WI38 (cell line): Measurements from ENCODE around the gene NAB2.
"Not testable (repeated sequence)": the region's sequence is repeated elsewhere in the genome, so short reads cannot be mapped to it uniquely, and the experiment has no call there.

ENCODE experiments used
- H3K4me3 ChIP-seq: 2 replicates; pipeline ENCODE4 v1.5.1; 2011; ENCODE audit warnings: low read depth, mild to moderate bottlenecking, control low read depth, low read length
- TF ChIP-seq, protein P1 (sequence below): IDR thresholded peaks from 2 replicates; pipeline ENCODE4 v1.5.1; 2012; ENCODE audit warnings: low read depth, mild to moderate bottlenecking, control low read depth, low read length

NAB2 gene

DNA sequence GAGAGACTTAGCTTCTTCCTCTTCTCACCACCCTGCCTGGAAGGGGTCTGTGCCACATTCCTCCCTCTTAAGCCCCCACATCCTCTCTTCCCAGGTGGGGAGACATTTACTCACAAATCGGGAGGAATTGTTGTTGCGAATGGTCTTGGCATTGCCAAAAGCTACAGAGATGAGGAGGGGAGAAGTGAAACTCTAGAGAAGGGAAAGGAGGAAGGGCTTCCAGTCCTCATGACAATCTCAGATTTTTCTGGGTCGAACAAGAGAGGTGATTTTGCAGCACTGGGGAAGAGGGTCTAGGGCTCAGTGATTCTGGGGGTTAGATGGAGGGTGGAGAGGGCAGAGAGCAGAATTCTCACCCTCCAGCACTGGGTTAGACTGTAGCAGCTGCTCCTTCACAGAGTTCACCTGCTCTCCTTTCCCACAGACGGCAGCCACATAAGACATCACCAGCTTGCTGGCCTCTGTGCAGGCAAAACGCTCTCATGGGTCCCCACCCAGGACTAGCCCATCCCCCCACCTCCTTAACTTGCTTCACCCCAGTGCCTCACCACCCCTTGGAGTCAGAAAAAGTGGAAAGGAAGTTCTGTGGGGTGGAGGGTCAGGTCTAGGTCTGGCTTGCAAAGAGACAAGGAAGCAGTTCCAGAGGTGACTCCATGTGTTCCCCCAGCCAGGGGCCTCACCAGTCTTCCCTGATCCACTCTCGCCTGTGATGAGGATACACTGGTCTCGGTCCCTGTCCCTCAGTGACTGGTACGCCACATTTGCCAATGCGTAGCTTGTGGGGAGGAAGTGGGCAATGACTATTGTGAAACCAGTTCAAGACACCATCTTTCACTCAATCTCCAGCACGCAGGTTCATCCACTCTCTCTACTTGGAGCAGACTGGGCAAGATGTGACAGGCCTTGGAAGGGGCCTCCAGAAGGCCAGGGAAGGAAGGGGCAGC is 41.7 kb upstream of the NAB2 start:
- TF ChIP-seq, protein P1, sequence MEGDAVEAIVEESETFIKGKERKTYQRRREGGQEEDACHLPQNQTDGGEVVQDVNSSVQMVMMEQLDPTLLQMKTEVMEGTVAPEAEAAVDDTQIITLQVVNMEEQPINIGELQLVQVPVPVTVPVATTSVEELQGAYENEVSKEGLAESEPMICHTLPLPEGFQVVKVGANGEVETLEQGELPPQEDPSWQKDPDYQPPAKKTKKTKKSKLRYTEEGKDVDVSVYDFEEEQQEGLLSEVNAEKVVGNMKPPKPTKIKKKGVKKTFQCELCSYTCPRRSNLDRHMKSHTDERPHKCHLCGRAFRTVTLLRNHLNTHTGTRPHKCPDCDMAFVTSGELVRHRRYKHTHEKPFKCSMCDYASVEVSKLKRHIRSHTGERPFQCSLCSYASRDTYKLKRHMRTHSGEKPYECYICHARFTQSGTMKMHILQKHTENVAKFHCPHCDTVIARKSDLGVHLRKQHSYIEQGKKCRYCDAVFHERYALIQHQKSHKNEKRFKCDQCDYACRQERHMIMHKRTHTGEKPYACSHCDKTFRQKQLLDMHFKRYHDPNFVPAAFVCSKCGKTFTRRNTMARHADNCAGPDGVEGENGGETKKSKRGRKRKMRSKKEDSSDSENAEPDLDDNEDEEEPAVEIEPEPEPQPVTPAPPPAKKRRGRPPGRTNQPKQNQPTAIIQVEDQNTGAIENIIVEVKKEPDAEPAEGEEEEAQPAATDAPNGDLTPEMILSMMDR: no peak
- no peak overlapping the region for H3K4me3 ChIP-seq

DNA sequence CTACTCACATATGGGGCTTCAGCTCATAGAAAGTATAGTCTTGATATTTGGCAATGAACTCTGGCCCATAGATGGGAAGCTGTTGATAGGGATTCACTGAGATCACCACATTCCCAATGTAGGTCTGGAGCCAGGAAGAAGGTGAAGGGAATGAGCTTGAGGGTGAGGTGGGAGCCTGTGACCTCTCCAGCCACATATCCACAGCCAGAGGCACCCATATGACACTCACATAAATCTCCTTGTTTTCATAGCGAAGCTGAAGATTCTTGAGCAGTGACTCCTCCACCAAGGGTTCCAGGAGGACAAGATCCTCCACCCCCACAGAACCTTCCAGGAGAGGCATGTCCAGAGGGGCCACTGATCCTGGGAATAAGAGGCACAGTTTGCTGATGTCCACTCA is 40.9 kb upstream of the NAB2 start:
- no peak overlapping the region for H3K4me3 ChIP-seq
- TF ChIP-seq, protein P1: no peak

- H3K4me3 ChIP-seq: no peak overlapping the region
- TF ChIP-seq, protein P1: no peak
These were observed 40.3 kb upstream of the NAB2 start for GRCh38 chr12:57048423-57049118.

- H3K4me3 ChIP-seq: no peak overlapping the region
- TF ChIP-seq, protein P1: no peak
These were observed 39.8 kb upstream of the NAB2 start for GRCh38 chr12:57049119-57049446.

GRCh38 chr12:57049890-57050289 is 39.0 kb upstream of the NAB2 start, which contains the start of gene MYO1A:
Gene MYO1A, minus strand, starts transcription at chr12:57050129. Its CDS starts 1,806 bp downstream, at chr12:57048323.
- TF ChIP-seq, protein P1: no peak
- no peak within 1 kb of the TSS for H3K4me3 ChIP-seq

- H3K4me3 ChIP-seq: no peak overlapping the region
- TF ChIP-seq, protein P1: no peak
These were observed 37.9 kb upstream of the NAB2 start for GRCh38 chr12:57051011-57051410.

DNA sequence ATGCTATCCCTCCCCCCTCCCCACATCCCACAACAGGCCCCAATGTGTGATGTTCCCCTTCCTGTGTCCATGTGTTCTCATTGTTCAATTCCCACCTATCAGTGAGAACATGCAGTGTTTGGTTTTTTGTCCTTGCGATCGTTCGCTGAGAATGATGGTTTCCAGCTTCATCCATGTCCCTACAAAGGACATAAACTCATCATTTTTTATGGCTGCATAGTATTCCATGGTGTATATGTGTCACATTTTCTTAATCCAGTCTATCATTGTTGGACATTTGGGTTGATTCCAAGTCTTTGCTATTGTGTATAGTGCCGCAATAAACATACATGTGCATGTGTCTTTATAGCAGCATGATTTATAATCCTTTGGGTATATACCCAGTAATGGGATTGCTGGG is 35.8 kb upstream of the NAB2 start:
- not testable (repeated sequence) for H3K4me3 ChIP-seq

DNA sequence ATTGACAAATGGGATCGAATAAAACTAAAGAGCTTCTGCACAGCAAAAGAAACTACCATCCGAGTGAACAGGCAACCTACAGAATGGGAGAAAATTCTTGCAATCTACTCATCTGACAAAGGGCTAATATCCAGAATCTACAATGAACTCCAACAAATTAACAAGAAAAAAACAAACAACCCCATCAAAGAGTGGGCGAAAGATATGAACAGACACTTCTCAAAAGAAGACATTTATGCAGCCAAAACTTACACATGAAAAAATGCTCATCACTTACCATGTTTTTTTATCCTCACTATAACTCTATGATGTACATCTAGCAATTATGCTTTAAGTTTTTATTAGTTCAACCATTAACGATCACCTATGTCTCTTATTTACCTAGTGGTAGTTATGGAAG is 35.0 kb upstream of the NAB2 start:
- not testable (repeated sequence) for H3K4me3 ChIP-seq
